ENCODE measurements around the gene SPATS2.

The SPATS2 gene

DNA sequence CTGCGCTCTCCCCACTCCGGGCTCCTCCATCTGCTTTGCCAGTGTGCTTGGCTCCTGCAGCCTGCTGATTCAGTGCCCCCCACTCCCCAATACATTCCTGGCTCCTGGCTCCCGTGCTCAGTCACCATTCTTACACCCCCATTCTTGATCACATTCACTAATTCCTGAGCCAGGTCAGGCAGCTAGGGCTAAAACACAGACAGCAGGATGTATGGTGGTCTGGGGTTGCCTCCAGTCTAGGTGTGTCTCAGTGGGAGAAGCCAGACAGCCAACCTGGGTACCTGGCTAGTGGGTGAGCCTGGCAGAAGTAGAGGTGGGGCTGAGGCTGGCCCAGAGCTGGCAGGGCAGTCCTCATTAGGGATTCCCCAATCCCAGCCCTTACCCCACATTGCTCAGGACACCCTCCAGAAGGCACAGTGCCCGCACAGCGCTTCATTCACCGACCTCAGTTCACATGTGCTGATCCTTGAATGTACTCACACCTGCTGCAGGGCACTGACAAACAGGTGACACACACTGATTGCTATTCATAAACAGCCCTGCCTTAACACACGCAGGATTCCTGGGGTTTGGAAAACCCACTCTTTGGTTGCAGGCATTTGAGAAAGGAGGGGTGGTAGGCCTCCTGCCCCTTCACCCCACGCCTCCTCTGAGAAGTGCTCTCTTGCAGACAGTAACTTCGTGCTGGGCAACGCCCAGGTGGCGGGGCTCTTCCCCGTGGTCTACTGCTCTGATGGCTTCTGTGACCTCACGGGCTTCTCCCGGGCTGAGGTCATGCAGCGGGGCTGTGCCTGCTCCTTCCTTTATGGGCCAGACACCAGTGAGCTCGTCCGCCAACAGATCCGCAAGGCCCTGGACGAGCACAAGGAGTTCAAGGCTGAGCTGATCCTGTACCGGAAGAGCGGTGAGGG is 173.2 kb downstream of the SPATS2 start:
- DNase-seq (ENCODE audit: low read depth in 2 of 2) = no peak

DNA sequence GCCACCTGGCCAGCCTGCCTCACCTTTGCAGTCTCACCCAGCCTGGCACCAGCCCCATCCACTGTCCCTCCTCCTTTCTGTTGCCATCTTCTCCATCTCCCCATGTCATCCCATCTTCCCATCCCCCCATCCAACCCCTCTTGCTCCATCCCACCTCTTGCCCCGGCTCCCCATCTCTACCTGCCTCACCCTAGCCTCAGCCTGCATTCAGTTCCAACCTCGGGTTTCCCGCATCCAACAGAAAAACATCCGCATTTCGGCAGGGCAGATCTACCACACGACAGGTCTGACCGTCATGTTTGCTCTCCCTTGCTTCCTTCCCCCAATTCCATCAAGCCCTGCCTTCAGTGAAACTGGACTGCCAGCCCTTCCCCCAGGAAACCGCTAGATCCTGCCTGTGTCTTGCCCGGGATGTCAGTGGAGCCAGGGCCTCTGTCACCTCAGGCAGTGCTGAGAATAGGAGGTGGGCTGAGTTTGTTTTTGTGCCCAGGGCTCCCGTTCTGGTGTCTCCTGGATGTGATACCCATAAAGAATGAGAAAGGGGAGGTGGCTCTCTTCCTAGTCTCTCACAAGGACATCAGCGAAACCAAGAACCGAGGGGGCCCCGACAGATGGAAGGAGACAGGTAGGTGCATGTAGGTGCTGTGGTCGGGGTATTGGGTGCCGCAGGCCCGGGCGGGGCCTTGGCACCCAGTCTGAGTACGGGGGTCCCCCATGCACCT is 174.0 kb downstream of the SPATS2 start:
- no peak for DNase-seq (ENCODE audit: low read depth in 2 of 2)

DNA sequence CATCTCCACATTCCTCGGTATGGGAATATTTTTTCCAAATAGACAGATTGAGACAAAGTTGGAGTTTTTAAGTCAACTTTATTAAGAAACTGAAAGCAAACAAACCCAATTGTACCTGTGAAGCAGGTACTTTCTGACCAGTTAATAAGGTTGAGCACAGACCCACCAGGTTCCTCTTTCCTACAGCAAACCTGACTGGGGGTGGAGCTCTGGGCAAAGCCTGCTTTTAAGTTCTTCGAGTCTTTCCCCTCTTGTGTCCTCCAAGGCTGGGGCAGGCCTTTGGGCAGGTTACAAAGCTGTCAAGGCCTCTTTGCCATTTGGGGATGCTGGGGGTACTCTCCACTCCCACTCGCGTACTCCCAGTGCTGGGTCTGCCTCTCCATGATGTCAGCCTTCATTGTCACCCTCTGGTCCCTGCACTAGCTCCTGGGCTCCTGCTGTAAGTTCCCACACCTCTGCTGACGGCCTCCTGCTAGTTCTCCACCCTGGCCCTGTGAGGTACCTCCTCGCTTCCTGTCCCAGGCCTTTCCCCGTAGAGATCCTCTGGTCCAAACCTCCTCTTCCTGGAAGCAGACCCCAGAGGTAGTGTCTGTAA is 174.7 kb downstream of the SPATS2 start:
- no peak for DNase-seq (ENCODE audit: low read depth in 2 of 2)

DNA sequence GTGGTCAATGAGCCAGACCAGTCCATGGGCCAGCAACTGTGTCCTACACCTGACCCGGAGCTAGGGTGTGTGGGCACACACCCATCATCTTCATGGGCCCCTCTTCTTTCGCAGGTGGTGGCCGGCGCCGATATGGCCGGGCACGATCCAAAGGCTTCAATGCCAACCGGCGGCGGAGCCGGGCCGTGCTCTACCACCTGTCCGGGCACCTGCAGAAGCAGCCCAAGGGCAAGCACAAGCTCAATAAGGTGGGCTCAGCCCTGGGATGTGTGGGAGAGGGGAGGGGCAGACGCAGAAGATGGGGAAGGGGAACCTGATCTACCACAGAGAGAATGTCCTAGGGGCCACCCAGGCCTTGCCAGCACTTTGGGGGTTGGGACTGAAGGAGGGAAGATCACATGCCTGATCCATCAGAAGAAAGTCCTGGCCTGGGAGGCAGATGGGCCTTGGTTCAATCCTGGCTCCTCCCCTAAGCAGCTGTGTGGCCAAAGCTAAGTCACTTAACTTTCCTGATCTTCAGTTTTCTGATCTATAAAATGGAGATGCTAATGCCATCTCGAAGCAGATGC is 175.4 kb downstream of the SPATS2 start:
- DNase-seq (ENCODE audit: low read depth in 2 of 2) = no peak

DNA sequence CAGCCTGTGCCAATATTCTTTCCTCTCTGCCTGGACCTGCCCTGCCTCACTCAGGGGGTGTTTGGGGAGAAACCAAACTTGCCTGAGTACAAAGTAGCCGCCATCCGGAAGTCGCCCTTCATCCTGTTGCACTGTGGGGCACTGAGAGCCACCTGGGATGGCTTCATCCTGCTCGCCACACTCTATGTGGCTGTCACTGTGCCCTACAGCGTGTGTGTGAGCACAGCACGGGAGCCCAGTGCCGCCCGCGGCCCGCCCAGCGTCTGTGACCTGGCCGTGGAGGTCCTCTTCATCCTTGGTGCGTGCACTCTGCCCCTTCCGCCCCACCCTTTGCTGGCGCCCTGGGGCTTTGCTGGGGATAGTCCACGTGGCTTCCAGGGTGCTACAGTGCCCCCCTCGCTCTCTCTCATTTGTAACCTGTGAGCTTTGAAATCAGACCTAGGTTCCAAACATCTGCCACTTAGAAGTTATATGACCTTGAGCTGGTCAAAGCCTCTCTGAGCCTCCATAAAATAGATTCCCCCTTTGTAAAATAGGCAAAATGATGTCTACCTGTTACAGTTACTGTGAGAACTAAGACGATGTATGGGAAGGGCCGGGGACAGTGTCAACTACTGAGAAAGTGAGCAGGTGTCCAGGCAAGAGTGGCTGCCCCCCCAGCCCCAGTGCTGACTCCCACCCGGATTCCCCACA is 176.1 kb downstream of the SPATS2 start:
- no peak for DNase-seq (ENCODE audit: low read depth in 2 of 2)

DNA sequence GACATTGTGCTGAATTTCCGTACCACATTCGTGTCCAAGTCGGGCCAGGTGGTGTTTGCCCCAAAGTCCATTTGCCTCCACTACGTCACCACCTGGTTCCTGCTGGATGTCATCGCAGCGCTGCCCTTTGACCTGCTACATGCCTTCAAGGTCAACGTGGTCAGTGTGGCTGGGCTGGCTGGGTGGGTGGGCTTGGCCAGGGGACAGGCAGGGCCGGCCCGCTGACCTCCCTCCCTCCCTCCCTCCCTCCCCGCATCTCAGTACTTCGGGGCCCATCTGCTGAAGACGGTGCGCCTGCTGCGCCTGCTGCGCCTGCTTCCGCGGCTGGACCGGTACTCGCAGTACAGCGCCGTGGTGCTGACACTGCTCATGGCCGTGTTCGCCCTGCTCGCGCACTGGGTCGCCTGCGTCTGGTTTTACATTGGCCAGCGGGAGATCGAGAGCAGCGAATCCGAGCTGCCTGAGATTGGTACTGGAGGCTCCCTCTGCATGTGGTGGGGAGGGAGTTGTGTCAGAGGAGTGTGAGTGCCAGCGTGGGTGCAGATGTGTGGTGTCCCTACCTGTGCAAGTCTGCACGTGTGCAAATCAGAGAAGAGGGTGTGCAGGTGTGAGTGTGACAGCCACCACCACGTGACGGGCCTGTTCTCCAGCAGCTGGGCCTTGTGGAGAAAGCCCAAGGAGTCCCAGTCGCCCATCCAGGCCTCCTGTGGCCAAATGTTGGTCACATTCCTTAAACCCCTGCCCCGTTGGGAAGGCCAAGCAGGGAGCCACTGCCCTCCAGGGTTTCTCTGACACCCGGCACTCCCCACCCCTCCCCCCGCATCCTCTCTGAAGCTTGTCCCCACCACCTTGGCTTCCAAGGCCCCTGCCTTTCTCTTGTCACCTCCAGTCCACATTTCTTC is 176.9 kb downstream of the SPATS2 start:
- DNase-seq (ENCODE audit: low read depth in 2 of 2) = no peak

DNA sequence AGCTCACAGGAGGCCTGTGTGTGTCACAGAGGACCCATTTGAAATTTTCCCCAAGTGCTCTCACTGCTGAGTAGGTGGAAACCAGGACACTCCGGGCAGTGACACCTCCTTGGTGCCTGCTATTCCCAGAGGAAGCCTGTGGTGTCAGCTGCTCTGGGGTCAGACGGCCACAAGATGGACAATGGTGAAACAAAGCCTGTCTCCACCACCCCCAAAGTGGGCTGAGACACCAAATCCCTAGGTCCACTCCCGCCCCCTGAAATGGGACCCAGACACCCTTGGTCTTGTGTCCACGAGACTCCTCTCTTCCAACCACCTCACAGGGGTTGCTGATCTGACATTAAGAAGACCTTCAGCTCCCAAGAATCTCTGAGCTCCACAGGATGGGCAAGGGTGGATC is 178.6 kb downstream of the SPATS2 start:
- DNase-seq (ENCODE audit: low read depth in 2 of 2) = no peak

DNA sequence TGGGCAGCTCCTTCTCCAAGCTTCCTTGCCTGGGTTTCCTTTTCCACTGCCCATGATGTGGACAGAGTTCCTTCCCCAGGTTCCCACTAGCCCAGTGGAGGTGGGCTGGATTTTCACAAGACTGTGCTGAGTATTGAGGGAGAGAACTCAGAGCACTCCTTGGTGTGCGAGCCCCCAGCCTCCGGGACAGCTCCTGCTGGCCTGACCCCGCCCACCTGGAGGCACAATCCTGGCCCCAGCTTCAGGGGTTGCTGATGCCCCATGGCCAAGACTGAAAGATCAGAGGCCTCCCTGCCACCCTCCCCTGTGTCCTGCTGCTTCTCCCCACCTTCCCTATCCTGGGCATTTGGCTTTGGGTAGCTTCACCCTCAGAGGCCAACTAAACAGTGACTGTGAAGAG is 179.2 kb downstream of the SPATS2 start:
- no peak for DNase-seq (ENCODE audit: low read depth in 2 of 2)

DNA sequence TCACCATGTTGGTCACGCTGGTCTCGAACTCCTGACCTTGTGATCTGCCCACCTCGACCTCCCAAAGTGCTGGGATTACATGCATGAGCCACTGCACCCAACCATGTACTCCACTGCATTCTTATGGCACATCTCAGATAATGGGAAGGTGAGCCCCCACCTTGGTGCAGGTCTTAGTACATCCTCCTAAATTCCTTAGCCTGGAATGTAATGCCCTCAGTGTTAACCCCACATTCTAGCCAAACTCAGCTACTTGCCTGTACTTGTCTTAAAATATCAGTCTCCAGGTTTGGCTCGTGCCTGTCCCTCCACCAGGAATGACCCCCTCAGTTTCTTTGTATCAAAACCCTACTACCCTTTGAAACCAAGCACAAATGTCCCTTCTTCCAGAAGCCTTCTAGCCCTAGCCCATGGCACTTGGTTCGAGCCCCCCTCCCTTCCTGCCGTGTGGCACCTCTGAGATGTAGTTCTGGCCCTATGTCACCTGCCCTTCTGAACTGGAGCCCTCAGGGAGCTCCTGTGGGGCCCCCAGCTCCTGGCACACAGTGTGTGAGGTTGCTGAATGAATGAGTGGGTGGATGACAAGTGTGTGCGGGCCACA is 179.9 kb downstream of the SPATS2 start:
- no peak for DNase-seq (ENCODE audit: low read depth in 2 of 2)

DNA sequence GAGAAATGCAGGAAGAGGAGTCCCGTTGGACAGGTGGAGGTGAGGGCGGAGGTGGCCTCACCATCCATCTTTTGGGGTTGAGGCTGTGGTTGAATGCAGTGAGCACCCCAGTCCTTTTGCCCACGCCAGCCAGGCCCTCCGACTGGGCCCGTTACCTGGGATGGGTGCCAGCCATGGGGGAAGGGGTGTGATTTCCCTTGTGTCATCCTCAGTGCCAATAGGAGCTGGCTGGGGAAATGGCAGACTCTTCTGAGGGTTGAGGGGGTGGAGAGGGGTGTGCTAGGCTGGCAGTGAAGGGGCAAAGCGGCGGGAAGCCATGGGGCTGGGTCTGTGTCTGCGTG is 181.2 kb downstream of the SPATS2 start:
- no peak for DNase-seq (ENCODE audit: low read depth in 2 of 2)

DNA sequence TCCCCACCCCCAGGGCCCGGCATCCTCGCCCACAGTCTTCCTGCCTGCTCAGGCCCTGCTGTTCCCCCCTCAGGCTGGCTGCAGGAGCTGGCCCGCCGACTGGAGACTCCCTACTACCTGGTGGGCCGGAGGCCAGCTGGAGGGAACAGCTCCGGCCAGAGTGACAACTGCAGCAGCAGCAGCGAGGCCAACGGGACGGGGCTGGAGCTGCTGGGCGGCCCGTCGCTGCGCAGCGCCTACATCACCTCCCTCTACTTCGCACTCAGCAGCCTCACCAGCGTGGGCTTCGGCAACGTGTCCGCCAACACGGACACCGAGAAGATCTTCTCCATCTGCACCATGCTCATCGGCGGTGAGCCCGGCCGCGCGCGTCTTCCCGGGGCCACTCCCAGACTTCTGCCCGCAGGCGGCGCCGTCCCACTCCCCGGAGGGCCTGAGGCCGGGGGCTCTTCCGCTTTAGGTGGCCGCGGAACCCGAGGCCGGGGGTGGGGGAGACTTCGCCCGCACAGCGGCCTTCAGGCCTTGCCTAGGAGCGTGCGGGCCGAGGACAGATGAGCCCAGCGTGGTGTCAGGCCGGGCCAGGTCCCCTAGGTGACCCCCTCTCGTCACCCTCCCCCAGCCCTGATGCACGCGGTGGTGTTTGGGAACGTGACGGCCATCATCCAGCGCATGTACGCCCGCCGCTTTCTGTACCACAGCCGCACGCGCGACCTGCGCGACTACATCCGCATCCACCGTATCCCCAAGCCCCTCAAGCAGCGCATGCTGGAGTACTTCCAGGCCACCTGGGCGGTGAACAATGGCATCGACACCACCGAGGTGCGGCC is 181.8 kb downstream of the SPATS2 start:
- no peak for DNase-seq (ENCODE audit: low read depth in 2 of 2)

DNA sequence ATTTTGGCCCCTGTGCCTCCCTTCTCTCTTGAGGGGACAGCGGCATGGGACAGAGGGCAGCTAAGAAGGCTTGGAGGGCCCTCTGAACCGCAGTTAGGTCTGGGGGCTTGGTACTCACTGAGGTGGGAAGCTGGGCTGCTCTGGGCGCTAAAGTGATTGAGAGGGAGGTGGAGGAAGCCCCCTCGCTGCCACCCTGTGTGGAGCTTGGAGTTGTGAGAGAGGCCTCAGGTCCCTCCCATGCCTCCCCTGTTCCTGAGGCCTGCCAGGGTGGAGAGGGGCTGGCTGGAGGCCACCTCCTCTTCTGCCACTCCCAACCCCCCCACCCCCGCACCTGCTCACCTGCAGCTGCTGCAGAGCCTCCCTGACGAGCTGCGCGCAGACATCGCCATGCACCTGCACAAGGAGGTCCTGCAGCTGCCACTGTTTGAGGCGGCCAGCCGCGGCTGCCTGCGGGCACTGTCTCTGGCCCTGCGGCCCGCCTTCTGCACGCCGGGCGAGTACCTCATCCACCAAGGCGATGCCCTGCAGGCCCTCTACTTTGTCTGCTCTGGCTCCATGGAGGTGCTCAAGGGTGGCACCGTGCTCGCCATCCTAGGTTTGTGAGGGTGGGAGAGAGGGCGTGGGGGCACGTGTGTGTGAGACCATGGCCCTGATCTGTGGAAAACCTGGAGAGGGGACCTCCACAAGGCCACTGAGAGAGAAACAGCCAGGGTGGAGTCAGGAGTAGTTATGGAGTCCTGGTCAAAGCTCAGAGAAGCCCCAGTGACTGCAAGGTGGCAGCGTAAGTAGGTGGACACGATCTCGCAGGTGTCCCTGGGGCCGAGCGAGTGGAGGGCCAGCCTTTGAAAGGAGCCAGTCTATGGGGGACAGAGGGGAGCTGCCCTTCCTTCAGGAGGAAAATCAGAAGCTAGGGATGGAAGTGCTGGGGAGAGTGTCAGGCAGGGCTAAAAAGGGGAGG is 182.8 kb downstream of the SPATS2 start:
- DNase-seq (ENCODE audit: low read depth in 2 of 2) = no peak

DNA sequence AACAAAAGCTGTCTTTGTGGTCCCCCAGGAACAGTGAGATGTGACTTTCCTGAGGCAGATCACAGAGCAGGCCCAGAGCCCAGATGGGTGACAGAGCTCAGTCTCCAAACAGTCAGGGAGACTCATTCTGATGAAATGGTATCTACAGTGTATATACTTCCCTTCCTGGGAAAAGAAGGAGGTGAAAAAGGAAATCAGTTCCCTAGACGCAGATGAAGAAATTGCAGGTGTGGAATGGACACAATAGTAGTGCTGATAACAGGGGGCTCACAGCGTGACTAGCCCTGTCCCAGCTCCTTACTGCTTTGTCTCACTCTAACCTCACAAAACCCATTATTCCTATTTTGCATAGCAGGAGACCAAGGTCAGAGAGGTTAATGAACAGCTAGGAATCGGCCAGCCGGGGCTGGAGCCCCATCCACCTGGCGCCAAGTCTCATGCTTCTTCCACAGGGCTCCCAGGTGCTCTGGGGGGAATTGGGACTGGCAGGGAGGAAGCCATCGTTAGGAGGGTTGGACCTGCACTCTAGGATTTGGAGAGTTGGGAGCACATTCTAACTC is 183.5 kb downstream of the SPATS2 start:
- no peak for DNase-seq (ENCODE audit: low read depth in 2 of 2)

DNA sequence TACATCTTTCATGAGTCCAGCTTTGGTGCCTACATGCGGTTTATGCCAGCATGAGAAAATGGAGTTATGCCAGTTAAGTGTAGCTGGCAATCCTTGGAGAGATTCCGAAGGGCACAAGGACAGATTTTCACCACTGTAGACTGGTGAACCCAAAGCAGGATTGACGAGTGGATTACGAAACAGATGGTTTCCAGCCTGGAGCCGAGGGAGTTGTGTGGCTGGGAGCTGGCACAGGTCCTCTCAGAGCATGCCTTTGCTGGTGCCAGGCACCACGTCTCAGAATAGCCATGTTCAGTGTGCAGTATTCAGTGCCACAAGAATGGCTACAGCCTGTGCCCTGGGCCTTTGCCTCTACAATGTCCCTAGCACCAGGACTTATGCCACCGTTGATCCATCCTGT is 184.8 kb downstream of the SPATS2 start:
- DNase-seq (ENCODE audit: low read depth in 2 of 2) = no peak

DNA sequence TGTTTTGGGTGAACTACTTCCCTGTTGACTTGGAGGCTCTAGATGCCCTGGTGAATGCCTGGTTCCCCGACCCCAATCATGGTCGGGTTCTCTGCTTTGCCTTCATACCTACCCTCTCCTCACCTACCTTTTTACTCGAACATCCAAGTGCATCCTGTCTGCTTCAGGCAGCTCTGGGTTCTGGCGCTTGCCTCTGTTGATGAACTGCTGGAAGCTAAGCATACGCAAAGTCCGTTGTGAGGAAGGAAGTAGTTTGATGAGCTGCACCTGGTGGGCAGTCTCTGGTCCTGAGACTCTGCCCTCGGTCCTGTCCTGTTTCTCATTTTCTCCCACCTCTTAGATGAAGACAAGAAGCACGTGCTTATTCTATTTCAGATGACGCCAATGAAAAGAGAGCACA is 185.2 kb downstream of the SPATS2 start:
- DNase-seq (ENCODE audit: low read depth in 2 of 2) = no peak

DNA sequence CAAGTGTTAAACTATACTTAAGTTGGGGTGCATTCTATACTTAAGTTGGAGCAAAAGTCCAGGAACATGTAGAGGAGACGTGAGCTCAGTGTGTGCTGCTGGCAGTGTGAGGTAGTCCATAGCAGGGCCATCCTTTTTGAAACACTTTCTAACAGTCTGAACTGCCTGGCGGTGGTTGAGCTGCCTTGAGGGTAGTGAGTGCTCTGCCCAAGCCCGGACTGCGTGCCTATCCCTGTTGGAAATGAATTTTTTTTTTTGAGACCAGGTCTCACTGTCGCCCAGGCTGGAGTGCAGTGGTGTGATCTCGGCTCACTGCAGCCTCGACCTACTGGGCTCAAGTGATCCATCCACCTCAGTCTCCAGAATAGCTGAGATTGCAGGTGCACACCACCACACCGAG is 185.6 kb downstream of the SPATS2 start:
- DNase-seq (ENCODE audit: low read depth in 2 of 2) = no peak

DNA sequence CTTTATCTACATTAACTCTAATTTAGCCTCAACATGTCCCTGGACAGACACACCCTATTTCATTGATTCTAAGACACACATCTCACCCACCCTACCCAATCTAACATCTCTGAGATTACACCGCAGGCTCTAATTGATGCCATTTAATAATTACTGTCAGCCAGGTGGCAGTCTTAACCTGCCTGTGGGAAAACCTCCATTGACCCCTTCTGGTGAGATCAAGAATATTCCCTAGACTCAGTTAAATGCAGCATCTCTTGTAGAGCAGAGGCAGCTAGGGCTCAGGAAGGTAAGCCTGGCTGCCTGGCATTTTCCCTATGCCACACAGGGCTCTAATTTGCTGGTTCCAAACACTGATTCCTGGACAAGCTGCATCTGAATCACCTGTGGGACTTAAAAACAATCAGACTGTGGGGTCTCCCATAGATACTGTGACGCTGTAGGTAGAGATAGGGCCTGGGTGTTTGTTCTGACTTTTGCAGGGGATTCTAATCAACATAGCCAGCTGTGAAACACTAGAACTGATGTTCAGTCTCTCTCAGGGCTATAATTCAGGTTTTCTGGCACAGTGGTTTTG is 186.3 kb downstream of the SPATS2 start:
- DNase-seq (ENCODE audit: low read depth in 2 of 2) = no peak

DNA sequence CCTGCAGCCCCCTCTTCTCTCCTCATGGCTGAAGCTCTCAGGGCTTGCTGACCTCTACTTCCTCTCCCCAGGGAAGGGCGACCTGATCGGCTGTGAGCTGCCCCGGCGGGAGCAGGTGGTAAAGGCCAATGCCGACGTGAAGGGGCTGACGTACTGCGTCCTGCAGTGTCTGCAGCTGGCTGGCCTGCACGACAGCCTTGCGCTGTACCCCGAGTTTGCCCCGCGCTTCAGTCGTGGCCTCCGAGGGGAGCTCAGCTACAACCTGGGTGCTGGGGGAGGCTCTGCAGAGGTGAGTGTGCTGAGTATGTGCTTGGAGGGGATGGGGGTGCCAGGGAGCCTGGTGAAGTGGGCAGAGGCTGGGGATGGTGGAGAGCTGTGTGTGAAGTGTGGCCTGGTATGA is 187.0 kb downstream of the SPATS2 start:
- DNase-seq (ENCODE audit: low read depth in 2 of 2) = no peak
